ENCODE results near the gene SCMH1.
"Not testable (repeated sequence)": the region's sequence is repeated elsewhere in the genome, so short reads cannot be mapped to it uniquely, and the experiment has no call there.

Gene SCMH1

GRCh38 chr1:41246568-41246967 lies 4.5 kb upstream of the SCMH1 start:
- DNase-seq: no peak

DNA sequence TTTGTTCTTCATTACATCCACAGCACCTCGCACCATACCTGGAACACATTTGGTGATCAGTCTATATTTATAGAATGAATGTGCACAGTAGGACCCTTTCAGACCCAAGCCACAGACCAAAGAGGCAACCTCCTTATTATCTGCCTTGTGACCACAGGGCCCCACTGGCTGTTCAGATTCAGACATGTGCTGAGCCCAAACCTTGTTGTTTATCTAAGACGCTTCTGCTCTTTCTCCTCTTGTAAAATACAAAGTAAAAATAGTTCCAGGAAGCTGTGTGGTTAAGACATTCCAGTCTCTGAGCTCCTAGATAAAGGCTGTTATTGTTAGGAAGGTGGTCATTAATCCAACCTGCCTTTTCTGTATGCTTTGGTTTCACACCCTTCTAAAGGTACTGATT lies 3.6 kb upstream of the SCMH1 start:
- no peak for DNase-seq

- no peak for DNase-seq
Observed at GRCh38 chr1:41243079-41243385, 926 bp upstream of the SCMH1 start.

GRCh38 chr1:41242342-41243078 lies 404 bp upstream of the SCMH1 start:
- peak in 1 of 2 donors; percentile 25 for DNase-seq

DNA sequence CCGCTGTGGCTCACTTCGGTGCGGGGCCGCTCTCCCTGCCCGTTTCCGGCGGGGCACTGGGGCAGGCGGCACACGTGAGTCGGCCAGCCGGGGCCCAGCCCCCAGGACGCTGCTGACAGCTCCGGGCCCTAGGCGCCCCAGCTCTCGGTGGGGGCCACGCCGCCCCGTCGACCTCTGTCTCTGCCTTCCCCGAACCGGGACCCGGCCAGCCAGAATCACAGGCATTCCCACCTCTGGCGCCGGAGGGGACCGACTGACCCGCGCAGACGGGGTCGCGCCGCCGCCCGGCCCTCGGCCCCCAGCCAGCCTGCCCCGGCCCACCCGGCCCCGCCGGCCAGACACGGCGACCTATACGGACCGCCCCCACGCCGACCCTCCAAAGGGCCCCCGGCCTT lies 755 bp downstream of the SCMH1 start:
- peak; percentile 38 to 43 for DNase-seq

DNA sequence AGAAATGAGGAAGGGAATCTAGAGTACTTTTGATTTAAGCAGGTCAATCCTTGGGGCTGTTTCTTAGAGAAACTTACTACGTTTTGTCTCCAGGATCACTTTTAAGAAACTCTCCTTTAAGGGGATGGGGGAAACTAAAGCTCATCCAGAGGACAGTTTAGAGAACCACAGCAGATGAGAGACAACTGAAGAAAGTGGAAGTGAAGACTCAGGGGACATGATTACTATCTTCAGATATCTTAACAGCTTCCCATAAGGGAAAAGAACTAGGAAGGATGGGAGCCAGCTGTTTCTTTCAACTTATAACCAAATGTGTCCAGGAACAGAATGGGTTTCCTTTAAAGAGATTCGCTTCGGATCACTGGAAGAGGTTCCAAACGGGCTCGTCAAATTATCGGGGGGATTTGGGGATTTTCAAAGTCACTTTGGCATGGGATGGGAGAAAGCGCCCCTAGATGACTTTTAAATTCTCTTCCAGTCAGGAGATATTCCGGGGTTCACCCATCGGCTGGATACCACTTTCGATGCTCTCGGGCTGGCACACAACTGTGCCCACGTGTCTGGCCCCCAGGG lies 1.2 kb downstream of the SCMH1 start:
- no peak for DNase-seq

GRCh38 chr1:41239988-41240610 lies 2.0 kb downstream of the SCMH1 start:
- no peak for DNase-seq

DNA sequence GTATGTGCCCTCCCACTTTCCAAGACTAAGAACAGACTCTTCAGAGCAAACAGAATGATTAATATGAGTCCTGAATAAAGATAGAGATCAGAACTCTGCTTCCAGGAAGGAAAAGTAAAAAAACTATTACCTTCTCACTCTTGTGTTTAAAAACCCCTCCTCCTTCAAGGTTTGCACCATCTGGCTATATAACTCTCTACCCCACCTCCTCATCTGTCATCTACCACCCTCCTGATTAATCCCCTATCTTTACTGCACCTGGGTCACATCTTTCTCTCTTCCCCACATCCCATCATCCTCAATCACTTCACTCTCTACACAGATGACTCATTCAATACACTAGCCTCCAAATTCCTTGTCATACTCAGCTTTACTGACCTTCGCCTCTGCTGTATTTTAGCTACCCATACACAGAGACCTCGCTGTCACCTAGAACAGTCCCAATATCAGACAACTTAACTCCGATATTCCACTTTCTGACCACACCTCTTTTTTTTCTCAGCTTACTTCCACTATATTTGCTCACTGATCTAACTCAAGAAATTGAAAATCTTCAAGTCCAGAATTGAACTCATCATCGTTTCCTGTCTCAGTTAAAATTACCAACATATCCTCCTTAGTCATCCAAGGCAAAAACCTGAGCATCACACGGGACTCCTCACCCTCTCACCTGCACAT lies 3.7 kb downstream of the SCMH1 start:
- DNase-seq: no peak

DNA sequence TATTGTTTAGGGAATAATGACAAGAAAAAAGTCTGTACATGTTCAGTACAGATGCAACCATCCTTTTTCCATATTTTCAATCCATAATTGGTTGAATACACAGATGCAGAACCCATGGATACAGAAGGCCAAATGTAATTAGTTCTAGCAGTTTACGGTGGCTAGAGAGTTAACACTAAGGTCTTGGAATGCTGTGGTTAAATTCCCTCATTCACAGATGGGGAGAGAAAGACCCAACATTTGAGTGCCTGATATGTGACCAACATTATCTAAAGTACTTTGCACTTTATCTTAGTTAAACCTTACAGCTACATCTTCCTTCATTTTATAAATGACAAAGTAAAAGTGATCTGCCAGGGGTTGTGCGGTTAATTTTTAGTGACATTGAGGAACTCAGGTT lies 5.3 kb downstream of the SCMH1 start:
- no peak for DNase-seq

DNA sequence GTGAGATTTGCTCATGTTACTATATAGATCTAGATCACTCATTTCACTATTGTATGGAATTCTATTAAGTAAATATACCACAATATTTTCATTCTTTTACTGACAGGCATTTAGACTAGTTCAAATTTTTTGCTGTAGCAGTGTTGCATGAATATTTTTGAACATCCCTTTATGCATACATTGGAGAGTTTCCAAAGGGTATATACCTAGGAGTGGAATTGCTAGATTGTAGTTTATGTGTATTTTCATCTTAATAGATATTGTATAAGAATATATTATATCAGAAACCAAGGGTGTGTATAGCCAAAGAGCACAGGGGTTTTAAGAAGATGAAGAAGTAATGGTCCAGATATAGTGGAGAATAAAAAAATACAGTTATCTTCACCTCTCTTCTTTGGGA lies 6.2 kb downstream of the SCMH1 start:
- DNase-seq: no peak

GRCh38 chr1:41233708-41234107 lies 8.4 kb downstream of the SCMH1 start:
- no peak for DNase-seq

DNA sequence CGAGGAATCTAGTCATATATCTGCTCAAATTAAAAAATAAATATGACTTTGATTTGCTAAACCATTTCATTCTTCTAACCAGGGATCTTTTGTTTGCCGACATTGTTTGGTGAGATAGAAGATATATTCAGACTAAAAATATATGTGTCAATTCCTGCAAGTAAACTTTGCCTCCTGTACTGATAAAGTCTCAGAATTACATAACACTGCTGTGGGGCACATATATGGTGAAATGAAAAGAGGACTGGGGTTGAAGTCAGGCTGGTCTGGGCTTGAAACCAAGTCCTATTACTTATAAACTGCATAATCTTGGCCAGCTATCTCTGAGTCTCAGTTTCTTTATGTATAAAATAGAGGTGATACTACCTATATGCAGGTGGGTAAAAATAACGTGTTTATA lies 9.8 kb downstream of the SCMH1 start:
- DNase-seq: no peak

GRCh38 chr1:41230656-41231055 lies 11.4 kb downstream of the SCMH1 start:
- no peak for DNase-seq

GRCh38 chr1:41229219-41229618 lies 12.9 kb downstream of the SCMH1 start:
- not testable (repeated sequence) for DNase-seq

GRCh38 chr1:41226815-41227434 lies 15.2 kb downstream of the SCMH1 start:
- no peak for DNase-seq

GRCh38 chr1:41225495-41225894 lies 16.6 kb downstream of the SCMH1 start:
- no peak for DNase-seq

DNA sequence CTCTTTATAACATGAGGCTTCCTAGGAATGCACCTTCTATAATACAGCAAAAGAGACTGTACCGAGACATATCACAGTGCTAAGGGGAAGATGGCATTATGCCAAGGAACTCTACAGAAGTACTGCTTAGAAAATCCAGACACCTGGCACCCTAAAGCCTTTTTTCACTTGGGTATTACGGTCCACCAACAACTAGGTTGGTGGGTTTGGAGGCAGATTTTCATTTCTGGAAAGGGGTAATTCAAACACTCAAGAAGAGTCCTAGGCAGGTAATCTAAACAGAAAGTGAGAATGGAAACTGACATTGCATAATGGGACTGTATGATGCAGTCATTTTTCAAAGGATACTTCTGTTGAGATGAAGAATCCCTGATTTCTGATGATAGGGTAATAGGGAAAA lies 19.6 kb downstream of the SCMH1 start:
- DNase-seq: no peak

DNA sequence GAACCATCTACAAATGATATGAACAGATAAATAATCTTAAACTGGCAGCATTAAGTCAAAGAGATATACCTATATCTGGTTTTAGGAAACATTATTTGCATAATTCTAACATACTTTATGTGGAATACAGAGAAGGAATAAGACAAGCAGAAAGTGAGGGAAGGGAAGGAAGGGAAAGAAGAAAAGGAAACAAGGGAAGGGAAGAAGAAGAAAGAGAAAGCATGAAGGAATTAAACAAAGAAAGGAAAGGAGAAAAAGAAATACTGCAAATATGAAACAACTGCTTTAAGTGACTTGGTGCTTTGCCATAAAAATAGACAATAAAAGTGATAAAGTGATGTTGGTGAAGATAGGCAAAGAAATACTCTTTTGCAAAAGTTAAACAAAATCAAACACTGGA lies 20.1 kb downstream of the SCMH1 start:
- DNase-seq: no peak

- no peak for DNase-seq
Observed at GRCh38 chr1:41218152-41218551, 24.0 kb downstream of the SCMH1 start.

- DNase-seq: no peak
Observed at GRCh38 chr1:41217441-41217840, 24.7 kb downstream of the SCMH1 start.

DNA sequence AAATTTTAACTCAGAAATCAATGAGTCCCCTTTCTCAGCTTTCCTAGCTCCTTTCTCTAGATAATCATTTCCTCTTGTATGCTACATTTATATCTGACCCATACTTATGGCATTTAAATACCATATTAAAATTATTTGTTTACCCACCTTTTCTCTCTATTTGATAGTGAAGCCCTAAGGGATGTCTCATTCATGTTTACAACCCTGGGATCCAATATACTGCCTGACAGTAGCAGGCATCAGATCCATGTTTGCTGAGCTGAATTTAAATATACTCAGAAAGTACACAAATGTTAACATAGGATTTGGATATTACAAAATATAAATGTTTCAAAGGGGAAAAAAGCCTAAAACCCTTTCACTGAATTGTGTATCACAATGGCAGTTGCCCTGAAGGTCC lies 26.5 kb downstream of the SCMH1 start:
- no peak for DNase-seq

DNA sequence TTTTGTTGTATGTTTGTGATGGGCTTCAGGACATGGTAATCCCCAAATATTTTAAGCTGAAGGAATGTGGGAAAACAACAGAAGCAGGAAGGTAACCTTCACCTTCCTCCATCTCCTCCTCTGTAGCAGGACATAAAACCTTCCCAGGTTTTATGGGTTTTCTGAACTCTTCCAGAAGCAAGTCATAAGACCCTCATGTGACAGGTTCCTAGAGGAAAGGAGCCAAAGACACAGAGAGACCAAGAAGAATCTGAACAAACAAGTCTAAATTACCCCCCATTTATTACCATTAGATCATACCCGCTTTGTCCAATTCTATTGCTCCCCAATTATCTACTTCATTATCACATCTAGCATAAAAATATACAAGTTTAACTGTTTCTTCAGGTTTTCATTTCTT lies 28.8 kb downstream of the SCMH1 start:
- DNase-seq: no peak

GRCh38 chr1:41211608-41212007 lies 30.5 kb downstream of the SCMH1 start:
- not testable (repeated sequence) for DNase-seq

DNA sequence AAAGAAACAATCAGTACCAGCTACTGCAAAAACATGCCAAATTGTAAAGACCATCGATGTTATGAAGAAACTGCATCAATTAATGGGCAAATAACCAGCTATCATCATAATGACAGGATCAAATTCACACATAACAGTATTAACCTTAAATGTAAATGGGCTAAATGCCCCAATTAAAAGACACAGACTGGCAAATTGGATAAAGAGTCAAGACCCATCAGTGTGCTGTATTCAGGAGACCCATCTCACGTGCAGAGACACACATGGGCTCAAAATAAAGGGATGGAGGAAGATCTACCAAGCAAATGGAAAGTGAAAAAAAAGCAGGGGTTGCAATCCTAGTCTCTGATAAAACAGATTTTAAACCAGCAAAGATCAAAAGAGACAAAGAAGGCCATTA lies 35.1 kb downstream of the SCMH1 start:
- not testable (repeated sequence) for DNase-seq

All from stimulated activated CD4-positive, alpha-beta T cell treated with anti-CD3 and anti-CD28 coated beads, Interleukin-2, amount 100 ng/mL, for 48 hours (primary cell).